Smooth muscle cell (in vitro differentiated cells): Measurements from ENCODE around the gene CRYGN. TPM values are rescaled to one million over a fixed set of nuclear protein-coding genes. Genes with fewer than 3 reads are reported as not detected.

Source experiments
- DNase-seq: peaks from one replicate; lab custom pipeline; 2025; ENCODE audit not compliant: unreplicated experiment; lab: John Stamatoyannopoulos, UW
- H2AFZ ChIP-seq: fragments of 200-600 bp; sonication (generic); 2 replicates; pipeline ENCODE4 v1.6.0; 2016; ENCODE audit warnings: antibody characterized with exemption, low read depth, mild to moderate bottlenecking
- H3F3A ChIP-seq: fragments of 200-600 bp; sonication (generic); 2 replicates; pipeline ENCODE4 v1.6.0; 2017; ENCODE audit warnings: antibody characterized with exemption, low read depth
- H3K27ac ChIP-seq: fragments of 200-600 bp; sonication (generic); 2 replicates; pipeline ENCODE4 v1.5.1; 2016; ENCODE audit warnings: low read depth, mild to moderate bottlenecking
- H3K27me3 ChIP-seq: fragments of 200-600 bp; sonication (generic); 2 replicates; pipeline ENCODE4 v1.6.1; 2016; ENCODE audit warnings: low read depth, mild to moderate bottlenecking
- H3K36me3 ChIP-seq: fragments of 200-600 bp; sonication (generic); 2 replicates; pipeline ENCODE4 v1.5.1; 2016; ENCODE audit warnings: low read depth
- H3K4me1 ChIP-seq: fragments of 200-600 bp; sonication (generic); 2 replicates; pipeline ENCODE4 v1.5.1; 2016; ENCODE audit warnings: low read depth
- H3K4me2 ChIP-seq: fragments of 200-600 bp; sonication (generic); 2 replicates; pipeline ENCODE4 v1.6.0; 2016; ENCODE audit warnings: mild to moderate bottlenecking
- H3K4me3 ChIP-seq: fragments of 200-600 bp; sonication (generic); 2 replicates; pipeline ENCODE4 v1.5.1; 2016; ENCODE audit warnings: mild to moderate bottlenecking
- H3K79me2 ChIP-seq: fragments of 200-600 bp; sonication (generic); 2 replicates; pipeline ENCODE4 v1.6.0; 2016; ENCODE audit warnings: low read depth, mild to moderate bottlenecking
- H3K9ac ChIP-seq: fragments of 200-600 bp; sonication (generic); 2 replicates; pipeline ENCODE4 v1.6.0; 2016; ENCODE audit warnings: low read depth
- H3K9me3 ChIP-seq: fragments of 200-600 bp; sonication (generic); replicated peaks from 2 replicates; pipeline ENCODE4 v1.5.1; 2016; ENCODE audit warnings: low read depth
- H4K20me1 ChIP-seq: fragments of 200-600 bp; sonication (generic); 2 replicates; pipeline ENCODE4 v1.6.0; 2016; ENCODE audit warnings: low read depth
- CTCF ChIP-seq: fragments of 200-600 bp; sonication (generic); IDR thresholded peaks from 2 replicates; pipeline ENCODE4 v1.5.1; 2017; ENCODE audit warnings: borderline replicate concordance, mild to moderate bottlenecking, antibody characterized with exemption; ENCODE audit not compliant: insufficient read depth, poor library complexity, severe bottlenecking
- WGBS: methylation state at CpG from one replicate; pipeline ENCODE4 v1.1.7; 2016; ENCODE audit warnings: low lambda C conversion rate; 5-methylcytosine and 5-hydroxymethylcytosine counted together
- polyA plus RNA-seq: library from polyadenylated mRNA; unstranded; fragments of >200 nt; fragmentation: Nextera tagmentation; extraction: Ambion mirVana; gene quantifications from 2 replicates; pipeline ENCODE4 v1.2.1, GENCODE V29; 2016
- total RNA-seq: library from RNA; depleted of rRNA; stranded (reverse); fragments of >200 nt; gene quantifications from 2 replicates; pipeline ENCODE4 v1.2.3, GENCODE V29; 2014

The CRYGN gene
- total and polyA plus RNA-seq, 2 experiments from 2014 or later, result 0.13 TPM; not detected in 1

- H2AFZ ChIP-seq, result no peak overlapping the region
- H3K4me1 ChIP-seq, result peaks cover 11% of the 10 kb centered on the region
- H3K4me2 ChIP-seq, result no peak overlapping the region
- no peaks in the 10 kb centered on the region for H3F3A ChIP-seq
- WGBS, result 95% methylated on average over 6 of the region's 6 CpGs
- no peaks in the 10 kb centered on the region for H3K9me3 ChIP-seq
- no peak overlapping the region for H3K9ac ChIP-seq
- TF ChIP-seq CTCF, result no peak
- no peaks in the 10 kb centered on the region for H3K27me3 ChIP-seq
- DNase-seq, result no peak
- H3K79me2 ChIP-seq, result no peaks in the 10 kb centered on the region
- H3K27ac ChIP-seq, result no peak overlapping the region
- H3K4me3 ChIP-seq, result no peak overlapping the region
- H3K36me3 ChIP-seq, result no peaks in the 10 kb centered on the region
- no peaks in the 10 kb centered on the region for H4K20me1 ChIP-seq
Measured at GRCh38 chr7:151457534-151457933, 17.6 kb upstream of the CRYGN start.

GRCh38 chr7:151456782-151457181, 16.8 kb upstream of the CRYGN start:
- WGBS, result 72% methylated on average over 4 of the region's 4 CpGs
- no peak overlapping the region for H2AFZ ChIP-seq
- no peaks in the 10 kb centered on the region for H3K36me3 ChIP-seq
- H4K20me1 ChIP-seq, result no peaks in the 10 kb centered on the region
- H3K27ac ChIP-seq, result no peak overlapping the region
- TF ChIP-seq CTCF, result no peak
- no peaks in the 10 kb centered on the region for H3K9me3 ChIP-seq
- no peak overlapping the region for H3K4me3 ChIP-seq
- H3F3A ChIP-seq, result no peaks in the 10 kb centered on the region
- DNase-seq, result no peak
- peaks cover 11% of the 10 kb centered on the region for H3K4me1 ChIP-seq
- no peaks in the 10 kb centered on the region for H3K27me3 ChIP-seq
- H3K79me2 ChIP-seq, result no peaks in the 10 kb centered on the region
- no peak overlapping the region for H3K4me2 ChIP-seq
- no peak overlapping the region for H3K9ac ChIP-seq

- WGBS, result 95% methylated on average over 5 of the region's 5 CpGs
- no peaks in the 10 kb centered on the region for H3K27me3 ChIP-seq
- no peak overlapping the region for H2AFZ ChIP-seq
- H3K9ac ChIP-seq, result no peak overlapping the region
- no peaks in the 10 kb centered on the region for H3K36me3 ChIP-seq
- no peak overlapping the region for H3K4me2 ChIP-seq
- no peak for TF ChIP-seq CTCF
- no peaks in the 10 kb centered on the region for H3K79me2 ChIP-seq
- H3K27ac ChIP-seq, result no peak overlapping the region
- H3K9me3 ChIP-seq, result no peaks in the 10 kb centered on the region
- H3F3A ChIP-seq, result no peaks in the 10 kb centered on the region
- peaks cover 11% of the 10 kb centered on the region for H3K4me1 ChIP-seq
- no peak for DNase-seq
- no peaks in the 10 kb centered on the region for H4K20me1 ChIP-seq
- H3K4me3 ChIP-seq, result no peak overlapping the region
Measured at GRCh38 chr7:151456276-151456675, 16.3 kb upstream of the CRYGN start.

GRCh38 chr7:151455690-151456089, 15.7 kb upstream of the CRYGN start:
- no peak for TF ChIP-seq CTCF
- H3K4me2 ChIP-seq, result no peak overlapping the region
- H2AFZ ChIP-seq, result no peak overlapping the region
- H3K4me3 ChIP-seq, result no peak overlapping the region
- no peak overlapping the region for H3K27ac ChIP-seq
- no peaks in the 10 kb centered on the region for H3K9me3 ChIP-seq
- H3K4me1 ChIP-seq, result peaks cover 11% of the 10 kb centered on the region
- H3K36me3 ChIP-seq, result no peaks in the 10 kb centered on the region
- H3K27me3 ChIP-seq, result no peaks in the 10 kb centered on the region
- H3K9ac ChIP-seq, result no peak overlapping the region
- WGBS, result 82% methylated on average over 4 of the region's 4 CpGs
- H3F3A ChIP-seq, result no peaks in the 10 kb centered on the region
- no peaks in the 10 kb centered on the region for H4K20me1 ChIP-seq
- DNase-seq, result no peak
- no peaks in the 10 kb centered on the region for H3K79me2 ChIP-seq
